HEK293T (cell line): Measurements from ENCODE around the gene ACMSD.

Source experiments
- BHLHE40 ChIP-seq: fragments of 450-650 bp; IDR thresholded peaks from 2 replicates; pipeline ENCODE4 v1.6.1; 2016; ENCODE audit warnings: mild to moderate bottlenecking, moderate library complexity, borderline replicate concordance
- ELF4 ChIP-seq: fragments of 450-650 bp; IDR thresholded peaks from 2 replicates; pipeline ENCODE4 v1.6.1; 2017; ENCODE audit warnings: antibody characterized with exemption
- FOXA1 ChIP-seq: fragments of 450-650 bp; IDR thresholded peaks from 2 replicates; pipeline ENCODE4 v1.6.1; 2016; ENCODE audit warnings: mild to moderate bottlenecking
- FOXK2 ChIP-seq: fragments of 450-650 bp; IDR thresholded peaks from 2 replicates; pipeline ENCODE4 v1.6.1; 2016; ENCODE audit warnings: mild to moderate bottlenecking
- FOXM1 ChIP-seq: fragments of 450-650 bp; IDR thresholded peaks from 2 replicates; pipeline ENCODE4 v1.6.1; 2017; ENCODE audit warnings: mild to moderate bottlenecking, borderline replicate concordance
- HDGF ChIP-seq: fragments of 450-650 bp; IDR thresholded peaks from 2 replicates; pipeline ENCODE4 v1.6.1; 2017; ENCODE audit warnings: antibody characterized with exemption, borderline replicate concordance
- SP1 ChIP-seq: fragments of 450-650 bp; IDR thresholded peaks from 2 replicates; pipeline ENCODE4 v1.6.1; 2017
- SUZ12 ChIP-seq: fragments of 450-650 bp; IDR thresholded peaks from 2 replicates; pipeline ENCODE4 v1.6.1; 2016; ENCODE audit warnings: mild to moderate bottlenecking
- TARDBP ChIP-seq: fragments of 450-650 bp; IDR thresholded peaks from 2 replicates; pipeline ENCODE4 v1.6.1; 2016
- ZNF384 ChIP-seq: fragments of 450-650 bp; IDR thresholded peaks from 2 replicates; pipeline ENCODE4 v1.6.1; 2016

DNA sequence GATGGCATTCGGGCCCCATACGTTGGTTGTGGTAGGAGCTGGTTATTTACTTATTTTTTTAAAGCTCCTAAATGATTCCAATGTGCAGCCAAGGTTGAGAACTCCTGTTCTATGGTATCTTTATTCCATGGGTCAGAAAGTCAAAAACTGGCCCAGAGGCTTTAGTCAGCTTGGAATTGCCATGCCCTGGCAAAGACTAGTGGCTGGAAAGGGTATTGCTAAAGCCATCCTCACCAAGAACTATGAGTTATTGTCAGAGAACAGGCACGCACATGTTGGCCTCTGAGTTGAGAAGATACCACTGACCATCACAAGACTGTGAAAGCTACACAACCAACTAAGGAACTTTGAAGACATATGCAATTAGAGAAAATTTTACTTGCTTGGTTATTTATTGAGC, 47.9 kb upstream of the ACMSD start:
- no peak for TF ChIP-seq SUZ12
- TF ChIP-seq HDGF: no peak
- no peak for TF ChIP-seq FOXK2
- no peak for TF ChIP-seq ELF4
- TF ChIP-seq FOXA1: no peak
- no peak for TF ChIP-seq FOXM1
- no peak for TF ChIP-seq SP1
- no peak for TF ChIP-seq BHLHE40
- TF ChIP-seq ZNF384: no peak
- TF ChIP-seq TARDBP: no peak
